Breast epithelium (tissue), 4 donors: Measurements from ENCODE around the gene HAPLN1. TPM values are rescaled to one million over a fixed set of nuclear protein-coding genes. Genes with fewer than 3 reads are reported as not detected.

Source experiments
- DNase-seq, 2 donors: peaks; one replicate each; pipeline ENCODE4 v3.0.0-alpha.2; 2019; ENCODE audit warnings: low spot score in 2 of 2
- H3K27ac ChIP-seq, 2 donors: fragments of 200-600 bp; sonication (generic) in 1 of 2; one replicate each; pipeline ENCODE4 v1.5.1; 2016 to 2019; ENCODE audit warnings: mild to moderate bottlenecking in 1 of 2
- H3K27me3 ChIP-seq, 2 donors: fragments of 200-600 bp; sonication (generic) in 1 of 2; one replicate each; pipeline versions ENCODE4 v1.5.1 to v1.6.0; 2017 to 2019; ENCODE audit warnings: control low read depth in 1 of 2, mild to moderate bottlenecking in 1 of 2
- H3K36me3 ChIP-seq: fragments of 200-600 bp; one replicate; pipeline ENCODE4 v1.5.1; 2019
- H3K4me1 ChIP-seq, 2 donors: fragments of 200-600 bp; sonication (generic); one replicate each; pipeline ENCODE4 v1.5.1; 2016 to 2019; ENCODE audit warnings: control low read depth in 1 of 2
- H3K4me3 ChIP-seq, 3 donors: fragments of 200-600 bp; sonication (generic); 1 replicate in 2 of 3; 2 replicates in 1 of 3; pipeline ENCODE4 v1.5.1; 2016 to 2019; ENCODE audit warnings: mild to moderate bottlenecking in 3 of 3, moderate library complexity in 2 of 3
- H3K9me3 ChIP-seq, 2 donors: fragments of 200-600 bp; sonication (generic) in 1 of 2; one replicate each; pipeline ENCODE4 v1.5.1; 2016 to 2019; ENCODE audit warnings: control low read depth in 1 of 2
- POLR2A ChIP-seq: fragments of 450-650 bp; IDR thresholded peaks from one replicate; pipeline ENCODE4 v1.6.1; 2016; ENCODE audit warnings: antibody characterized with exemption, mild to moderate bottlenecking, moderate library complexity
- POLR2AphosphoS5 ChIP-seq, 3 donors: sonication (generic); formaldehyde crosslinking; IDR thresholded peaks; one replicate each; pipeline ENCODE4 v1.6.1; 2017; ENCODE audit warnings: antibody characterized with exemption in 3 of 3
- intact Hi-C: fragments of 100-400 bp; cut with DNase I; formaldehyde crosslinking; loops from one replicate; pipeline ENCODE4 v1.15.1; 2023; ENCODE audit warnings: low total_unique reads
- total RNA-seq, 3 donors: library from RNA; depleted of rRNA; stranded (reverse); fragments of >200 nt; gene quantifications; one replicate each; pipeline ENCODE4 v1.1.0, GENCODE V29; 2016
- TF ChIP-seq, protein P1 (sequence below), 3 donors: fragments of 450-650 bp; IDR thresholded peaks; one replicate each; pipeline ENCODE4 v1.5.1; 2016 to 2017; ENCODE audit warnings: antibody characterized with exemption in 3 of 3, mild to moderate bottlenecking in 3 of 3, moderate library complexity in 3 of 3

Gene HAPLN1
- total RNA-seq, 3 donors from 2014 or later = not detected

DNA sequence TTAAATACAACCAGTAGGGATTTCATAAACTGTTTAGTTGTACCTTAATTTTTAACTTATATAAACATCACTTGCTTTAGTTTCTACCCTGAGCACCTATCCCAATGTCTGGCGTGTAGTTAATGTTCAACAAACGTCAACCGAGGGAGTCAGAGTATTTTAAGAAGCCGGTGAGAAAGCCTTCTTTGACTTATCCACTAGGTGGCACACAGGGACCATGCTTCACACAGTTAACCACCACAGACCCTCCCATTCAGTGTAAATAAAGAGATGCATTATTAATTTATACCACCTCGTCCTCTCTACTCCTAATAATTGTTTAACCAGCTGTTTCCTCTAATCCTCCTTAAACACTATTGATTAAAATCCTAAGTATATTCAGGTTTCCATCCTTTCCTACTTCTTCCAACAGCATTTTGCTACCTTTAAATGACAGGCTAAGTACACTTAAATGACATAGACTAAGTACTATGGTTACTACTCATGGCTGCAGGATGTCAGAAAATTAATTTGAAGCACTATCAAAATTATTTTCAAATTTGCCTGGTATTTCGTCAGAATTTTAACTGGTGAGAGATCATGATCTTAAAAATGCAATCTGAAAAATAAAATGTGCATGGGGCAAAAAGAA lies 2.3 kb downstream of the HAPLN1 start:
- intact Hi-C loops = loop anchor here (5.0 kb wide), 1 partner anchor 639 kb away; no protein-coding TSS in a partner anchor
- Histone ChIP-seq H3K4me1 (no peaks in the 10 kb centered on the region), H3K27ac (no peak overlapping the region), H3K4me3 (no peak overlapping the region), H3K9me3 (no peaks in the 10 kb centered on the region), H3K27me3 (no peaks in the 10 kb centered on the region), H3K36me3 (no peaks in the 10 kb centered on the region)
- TF ChIP-seq POLR2A = no peak
- no peak for TF ChIP-seq POLR2AphosphoS5 (IDR thresholded peaks at IDR 0.05)
- TF ChIP-seq, protein P1, sequence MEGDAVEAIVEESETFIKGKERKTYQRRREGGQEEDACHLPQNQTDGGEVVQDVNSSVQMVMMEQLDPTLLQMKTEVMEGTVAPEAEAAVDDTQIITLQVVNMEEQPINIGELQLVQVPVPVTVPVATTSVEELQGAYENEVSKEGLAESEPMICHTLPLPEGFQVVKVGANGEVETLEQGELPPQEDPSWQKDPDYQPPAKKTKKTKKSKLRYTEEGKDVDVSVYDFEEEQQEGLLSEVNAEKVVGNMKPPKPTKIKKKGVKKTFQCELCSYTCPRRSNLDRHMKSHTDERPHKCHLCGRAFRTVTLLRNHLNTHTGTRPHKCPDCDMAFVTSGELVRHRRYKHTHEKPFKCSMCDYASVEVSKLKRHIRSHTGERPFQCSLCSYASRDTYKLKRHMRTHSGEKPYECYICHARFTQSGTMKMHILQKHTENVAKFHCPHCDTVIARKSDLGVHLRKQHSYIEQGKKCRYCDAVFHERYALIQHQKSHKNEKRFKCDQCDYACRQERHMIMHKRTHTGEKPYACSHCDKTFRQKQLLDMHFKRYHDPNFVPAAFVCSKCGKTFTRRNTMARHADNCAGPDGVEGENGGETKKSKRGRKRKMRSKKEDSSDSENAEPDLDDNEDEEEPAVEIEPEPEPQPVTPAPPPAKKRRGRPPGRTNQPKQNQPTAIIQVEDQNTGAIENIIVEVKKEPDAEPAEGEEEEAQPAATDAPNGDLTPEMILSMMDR (IDR thresholded peaks at IDR 0.05) = peak; percentile 22 to 67 (median 59)
- no peak for DNase-seq

DNA sequence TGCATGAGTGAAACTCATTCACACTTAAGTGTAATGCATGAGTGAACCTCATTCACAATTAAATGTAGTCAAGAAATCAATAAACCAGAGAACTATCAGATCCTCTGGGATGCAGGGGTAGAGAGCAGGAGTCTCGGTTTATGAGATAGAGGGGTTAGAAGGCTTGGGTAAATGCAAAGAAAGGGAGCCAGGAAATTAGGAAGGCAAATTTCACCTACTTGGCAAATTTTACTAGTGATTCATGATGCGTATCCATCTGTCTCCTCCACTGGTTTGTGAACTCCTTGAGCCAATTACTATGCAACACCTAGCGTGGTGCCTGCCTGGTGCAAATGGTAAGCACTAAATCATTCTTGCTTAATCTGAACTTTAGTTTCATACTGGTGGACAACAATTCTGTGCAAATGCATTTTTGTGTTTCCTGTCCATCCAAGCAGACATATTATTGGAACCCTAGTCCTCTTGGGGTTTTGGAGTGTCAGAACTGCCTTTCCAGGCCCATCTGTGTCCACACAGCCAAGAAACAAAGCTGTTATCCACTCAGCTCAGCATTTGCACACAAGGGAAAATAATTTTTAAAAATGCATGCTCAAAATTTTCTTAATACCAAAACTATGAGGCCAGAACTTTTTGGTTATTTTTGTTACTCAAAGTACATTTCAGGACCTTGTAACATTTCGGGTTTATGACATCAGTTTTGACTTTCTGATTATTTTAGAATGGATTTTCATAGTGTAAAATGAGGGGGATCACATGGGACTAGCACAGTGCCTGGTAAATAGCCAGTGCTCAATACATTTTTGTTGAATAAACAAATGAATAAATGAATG lies 5.2 kb downstream of the HAPLN1 start:
- no peaks in the 10 kb centered on the region for H3K4me1 ChIP-seq
- H3K4me3 ChIP-seq = no peak overlapping the region
- no peak for TF ChIP-seq POLR2AphosphoS5 (IDR thresholded peaks at IDR 0.05)
- no peak for TF ChIP-seq POLR2A
- TF ChIP-seq, protein P1 (IDR thresholded peaks at IDR 0.05) = no peak
- intact Hi-C loops = loop anchor here (5.0 kb wide), 1 partner anchor 642 kb away; no protein-coding TSS in a partner anchor
- H3K27me3 ChIP-seq = no peaks in the 10 kb centered on the region
- H3K9me3 ChIP-seq = no peaks in the 10 kb centered on the region
- no peaks in the 10 kb centered on the region for H3K36me3 ChIP-seq
- no peak for DNase-seq
- H3K27ac ChIP-seq = no peak overlapping the region

DNA sequence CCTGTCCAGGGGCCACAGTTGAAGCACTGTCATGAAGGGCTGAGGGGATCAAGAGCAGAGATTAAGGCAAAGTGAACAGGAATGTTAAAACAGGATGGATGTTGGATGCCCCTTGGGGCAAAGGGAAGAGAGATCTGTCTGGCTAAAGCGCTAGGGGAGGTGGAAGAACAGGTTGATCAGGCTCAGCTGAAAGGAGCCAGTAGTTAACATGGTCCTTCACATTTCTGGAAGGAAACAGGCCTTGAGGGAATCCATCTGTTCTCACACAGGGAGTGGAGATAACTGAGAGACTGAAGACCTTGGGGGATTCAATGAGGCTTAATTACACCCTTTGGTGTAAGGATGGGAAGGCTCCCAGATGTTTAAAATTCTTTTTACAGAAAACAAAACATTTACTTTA lies 5.8 kb downstream of the HAPLN1 start:
- intact Hi-C loops = loop anchor here (5.0 kb wide), 1 partner anchor 642 kb away; no protein-coding TSS in a partner anchor
- Histone ChIP-seq H3K27me3 (no peaks in the 10 kb centered on the region), H3K36me3 (no peaks in the 10 kb centered on the region), H3K9me3 (no peaks in the 10 kb centered on the region), H3K4me1 (no peaks in the 10 kb centered on the region), H3K4me3 (no peak overlapping the region), H3K27ac (no peak overlapping the region)
- no peak for DNase-seq
- TF ChIP-seq POLR2AphosphoS5 (IDR thresholded peaks at IDR 0.05) = no peak
- TF ChIP-seq POLR2A = no peak
- TF ChIP-seq, protein P1 (IDR thresholded peaks at IDR 0.05) = no peak

DNA sequence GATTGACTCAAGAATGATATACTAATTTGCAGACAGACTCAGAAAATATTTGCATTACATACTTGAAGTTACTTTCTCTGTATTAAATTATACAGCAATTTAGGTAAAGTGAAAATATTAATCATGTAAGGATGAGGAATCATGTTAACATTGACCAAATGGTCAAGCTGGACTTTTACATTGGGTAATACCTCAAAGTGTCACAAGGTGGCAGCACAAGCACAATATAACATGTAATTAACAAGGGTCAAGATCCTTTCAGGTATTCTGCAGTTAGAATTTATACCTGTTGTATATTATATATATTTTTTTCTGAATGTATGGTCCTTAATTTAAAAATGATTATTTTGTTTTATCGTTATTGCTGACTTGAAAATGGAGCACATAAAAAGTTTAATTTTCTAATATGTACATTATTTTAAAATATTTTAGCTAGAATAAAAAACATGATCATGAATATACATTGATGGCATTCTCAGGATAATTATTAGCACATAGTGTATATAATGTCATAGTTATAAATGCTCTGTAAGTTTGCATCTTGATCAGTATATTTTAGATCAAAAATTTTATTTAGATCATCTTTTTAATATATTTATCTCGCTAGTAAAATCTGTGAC lies 8.6 kb downstream of the HAPLN1 start:
- Histone ChIP-seq H3K9me3 (peaks cover 2 to 3% of the 10 kb centered on the region in 2 donors), H3K27ac (no peak overlapping the region), H3K4me1 (no peaks in the 10 kb centered on the region), H3K4me3 (no peak overlapping the region), H3K27me3 (no peaks in the 10 kb centered on the region), H3K36me3 (no peaks in the 10 kb centered on the region)
- no peak for DNase-seq
- intact Hi-C loops = no loop called here
- TF ChIP-seq, protein P1 (IDR thresholded peaks at IDR 0.05) = peak; percentile 34 to 53 (median 38)
- TF ChIP-seq POLR2A (no peak), POLR2AphosphoS5 (IDR thresholded peaks at IDR 0.05) (no peak)
